Mammary epithelial cell (primary cell): ENCODE measurements around the gene RNF43.

ENCODE experiments used
- CTCF ChIP-seq, 2 donors: IDR thresholded peaks in 1 of 2; conservative IDR thresholded peaks in 1 of 2; 2 replicates each; pipeline ENCODE4 v1.5.1; 2011 to 2012; ENCODE audit warnings: inconsistent platforms in 2 of 2, low read length in 2 of 2, mild to moderate bottlenecking in 2 of 2, control low read depth in 1 of 2, low read depth in 1 of 2; ENCODE audit not compliant: insufficient read depth in 1 of 2; ENCODE audit errors: extremely low read depth in 1 of 2
- EZH2 ChIP-seq: IDR thresholded peaks from 2 replicates; pipeline ENCODE4 v1.6.1; 2012; ENCODE audit warnings: low read length, inconsistent platforms, borderline replicate concordance

DNA sequence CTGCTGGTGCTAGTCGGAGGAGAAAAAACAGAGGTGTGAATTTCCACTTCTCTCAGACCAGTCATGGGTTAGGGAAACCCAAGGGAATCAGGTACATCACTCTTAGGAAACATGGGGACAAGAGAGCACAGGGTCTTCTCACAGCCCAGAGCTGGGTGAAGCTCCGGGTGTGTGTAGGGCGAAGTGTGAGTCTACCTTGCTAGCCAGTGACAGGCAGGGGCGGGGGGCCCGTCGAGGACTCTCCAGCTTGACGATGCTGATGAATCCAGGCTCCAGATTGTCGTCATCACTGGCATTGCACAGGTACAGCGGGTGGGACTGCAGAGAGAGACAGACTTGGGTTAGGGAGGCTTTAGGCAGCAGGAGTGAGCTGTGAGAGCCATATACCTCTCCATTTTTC, 46.6 kb downstream of the RNF43 start:
- TF ChIP-seq CTCF (conservative IDR thresholded peaks at IDR 0.05 in 1 of 2, IDR thresholded peaks at IDR 0.05 in 1 of 2; ENCODE audit: extremely low read depth in 1 of 2, insufficient read depth in 1 of 2, low read depth in 1 of 2, low read length in 2 of 2) (no peak), EZH2 (no peak)
